ENCODE results near the gene PLOD3. TPM values are rescaled to one million over a fixed set of nuclear protein-coding genes. Genes with fewer than 3 reads are reported as not detected.

The PLOD3 gene
- total and polyA plus RNA-seq, 9 of the 15 experiments (the other 6 are each of a cell fraction or from before 2014, with no cell fraction given): 2.8 to 101 (median 30.9) TPM

GRCh38 chr7:101165075-101165957 lies 52.1 kb downstream of the PLOD3 start, which contains the start of gene VGF (continued):
- TF ChIP-seq, protein P1, sequence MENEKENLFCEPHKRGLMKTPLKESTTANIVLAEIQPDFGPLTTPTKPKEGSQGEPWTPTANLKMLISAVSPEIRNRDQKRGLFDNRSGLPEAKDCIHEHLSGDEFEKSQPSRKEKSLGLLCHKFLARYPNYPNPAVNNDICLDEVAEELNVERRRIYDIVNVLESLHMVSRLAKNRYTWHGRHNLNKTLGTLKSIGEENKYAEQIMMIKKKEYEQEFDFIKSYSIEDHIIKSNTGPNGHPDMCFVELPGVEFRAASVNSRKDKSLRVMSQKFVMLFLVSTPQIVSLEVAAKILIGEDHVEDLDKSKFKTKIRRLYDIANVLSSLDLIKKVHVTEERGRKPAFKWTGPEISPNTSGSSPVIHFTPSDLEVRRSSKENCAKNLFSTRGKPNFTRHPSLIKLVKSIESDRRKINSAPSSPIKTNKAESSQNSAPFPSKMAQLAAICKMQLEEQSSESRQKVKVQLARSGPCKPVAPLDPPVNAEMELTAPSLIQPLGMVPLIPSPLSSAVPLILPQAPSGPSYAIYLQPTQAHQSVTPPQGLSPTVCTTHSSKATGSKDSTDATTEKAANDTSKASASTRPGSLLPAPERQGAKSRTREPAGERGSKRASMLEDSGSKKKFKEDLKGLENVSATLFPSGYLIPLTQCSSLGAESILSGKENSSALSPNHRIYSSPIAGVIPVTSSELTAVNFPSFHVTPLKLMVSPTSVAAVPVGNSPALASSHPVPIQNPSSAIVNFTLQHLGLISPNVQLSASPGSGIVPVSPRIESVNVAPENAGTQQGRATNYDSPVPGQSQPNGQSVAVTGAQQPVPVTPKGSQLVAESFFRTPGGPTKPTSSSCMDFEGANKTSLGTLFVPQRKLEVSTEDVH (IDR thresholded peaks at IDR 0.05; ENCODE audit: low read depth, partially characterized antibody): peak; percentile 68
- no peak for TF ChIP-seq CSDE1 (IDR thresholded peaks at IDR 0.05)
- TF ChIP-seq SAP30 (IDR thresholded peaks at IDR 0.05; ENCODE audit: borderline replicate concordance, insufficient read depth, low read depth, low read length, poor library complexity, severe bottlenecking): peak; percentile 79
- peak; percentile 99 for TF ChIP-seq TFAP4 (CRISPR knock-in tag; IDR thresholded peaks at IDR 0.05; ENCODE audit: borderline replicate concordance)
- peak; percentile 86 to 98 for TF ChIP-seq MAZ (CRISPR knock-in tag; conservative IDR thresholded peaks at IDR 0.05 in 1 of 2, IDR thresholded peaks at IDR 0.05 in 1 of 2)
- no peak for TF ChIP-seq HOXB6 (CRISPR knock-in tag; IDR thresholded peaks at IDR 0.05; ENCODE audit: borderline replicate concordance)
- peak; percentile 89 for TF ChIP-seq ATF2 (CRISPR knock-in tag; IDR thresholded peaks at IDR 0.05)
- TF ChIP-seq, protein P2, sequence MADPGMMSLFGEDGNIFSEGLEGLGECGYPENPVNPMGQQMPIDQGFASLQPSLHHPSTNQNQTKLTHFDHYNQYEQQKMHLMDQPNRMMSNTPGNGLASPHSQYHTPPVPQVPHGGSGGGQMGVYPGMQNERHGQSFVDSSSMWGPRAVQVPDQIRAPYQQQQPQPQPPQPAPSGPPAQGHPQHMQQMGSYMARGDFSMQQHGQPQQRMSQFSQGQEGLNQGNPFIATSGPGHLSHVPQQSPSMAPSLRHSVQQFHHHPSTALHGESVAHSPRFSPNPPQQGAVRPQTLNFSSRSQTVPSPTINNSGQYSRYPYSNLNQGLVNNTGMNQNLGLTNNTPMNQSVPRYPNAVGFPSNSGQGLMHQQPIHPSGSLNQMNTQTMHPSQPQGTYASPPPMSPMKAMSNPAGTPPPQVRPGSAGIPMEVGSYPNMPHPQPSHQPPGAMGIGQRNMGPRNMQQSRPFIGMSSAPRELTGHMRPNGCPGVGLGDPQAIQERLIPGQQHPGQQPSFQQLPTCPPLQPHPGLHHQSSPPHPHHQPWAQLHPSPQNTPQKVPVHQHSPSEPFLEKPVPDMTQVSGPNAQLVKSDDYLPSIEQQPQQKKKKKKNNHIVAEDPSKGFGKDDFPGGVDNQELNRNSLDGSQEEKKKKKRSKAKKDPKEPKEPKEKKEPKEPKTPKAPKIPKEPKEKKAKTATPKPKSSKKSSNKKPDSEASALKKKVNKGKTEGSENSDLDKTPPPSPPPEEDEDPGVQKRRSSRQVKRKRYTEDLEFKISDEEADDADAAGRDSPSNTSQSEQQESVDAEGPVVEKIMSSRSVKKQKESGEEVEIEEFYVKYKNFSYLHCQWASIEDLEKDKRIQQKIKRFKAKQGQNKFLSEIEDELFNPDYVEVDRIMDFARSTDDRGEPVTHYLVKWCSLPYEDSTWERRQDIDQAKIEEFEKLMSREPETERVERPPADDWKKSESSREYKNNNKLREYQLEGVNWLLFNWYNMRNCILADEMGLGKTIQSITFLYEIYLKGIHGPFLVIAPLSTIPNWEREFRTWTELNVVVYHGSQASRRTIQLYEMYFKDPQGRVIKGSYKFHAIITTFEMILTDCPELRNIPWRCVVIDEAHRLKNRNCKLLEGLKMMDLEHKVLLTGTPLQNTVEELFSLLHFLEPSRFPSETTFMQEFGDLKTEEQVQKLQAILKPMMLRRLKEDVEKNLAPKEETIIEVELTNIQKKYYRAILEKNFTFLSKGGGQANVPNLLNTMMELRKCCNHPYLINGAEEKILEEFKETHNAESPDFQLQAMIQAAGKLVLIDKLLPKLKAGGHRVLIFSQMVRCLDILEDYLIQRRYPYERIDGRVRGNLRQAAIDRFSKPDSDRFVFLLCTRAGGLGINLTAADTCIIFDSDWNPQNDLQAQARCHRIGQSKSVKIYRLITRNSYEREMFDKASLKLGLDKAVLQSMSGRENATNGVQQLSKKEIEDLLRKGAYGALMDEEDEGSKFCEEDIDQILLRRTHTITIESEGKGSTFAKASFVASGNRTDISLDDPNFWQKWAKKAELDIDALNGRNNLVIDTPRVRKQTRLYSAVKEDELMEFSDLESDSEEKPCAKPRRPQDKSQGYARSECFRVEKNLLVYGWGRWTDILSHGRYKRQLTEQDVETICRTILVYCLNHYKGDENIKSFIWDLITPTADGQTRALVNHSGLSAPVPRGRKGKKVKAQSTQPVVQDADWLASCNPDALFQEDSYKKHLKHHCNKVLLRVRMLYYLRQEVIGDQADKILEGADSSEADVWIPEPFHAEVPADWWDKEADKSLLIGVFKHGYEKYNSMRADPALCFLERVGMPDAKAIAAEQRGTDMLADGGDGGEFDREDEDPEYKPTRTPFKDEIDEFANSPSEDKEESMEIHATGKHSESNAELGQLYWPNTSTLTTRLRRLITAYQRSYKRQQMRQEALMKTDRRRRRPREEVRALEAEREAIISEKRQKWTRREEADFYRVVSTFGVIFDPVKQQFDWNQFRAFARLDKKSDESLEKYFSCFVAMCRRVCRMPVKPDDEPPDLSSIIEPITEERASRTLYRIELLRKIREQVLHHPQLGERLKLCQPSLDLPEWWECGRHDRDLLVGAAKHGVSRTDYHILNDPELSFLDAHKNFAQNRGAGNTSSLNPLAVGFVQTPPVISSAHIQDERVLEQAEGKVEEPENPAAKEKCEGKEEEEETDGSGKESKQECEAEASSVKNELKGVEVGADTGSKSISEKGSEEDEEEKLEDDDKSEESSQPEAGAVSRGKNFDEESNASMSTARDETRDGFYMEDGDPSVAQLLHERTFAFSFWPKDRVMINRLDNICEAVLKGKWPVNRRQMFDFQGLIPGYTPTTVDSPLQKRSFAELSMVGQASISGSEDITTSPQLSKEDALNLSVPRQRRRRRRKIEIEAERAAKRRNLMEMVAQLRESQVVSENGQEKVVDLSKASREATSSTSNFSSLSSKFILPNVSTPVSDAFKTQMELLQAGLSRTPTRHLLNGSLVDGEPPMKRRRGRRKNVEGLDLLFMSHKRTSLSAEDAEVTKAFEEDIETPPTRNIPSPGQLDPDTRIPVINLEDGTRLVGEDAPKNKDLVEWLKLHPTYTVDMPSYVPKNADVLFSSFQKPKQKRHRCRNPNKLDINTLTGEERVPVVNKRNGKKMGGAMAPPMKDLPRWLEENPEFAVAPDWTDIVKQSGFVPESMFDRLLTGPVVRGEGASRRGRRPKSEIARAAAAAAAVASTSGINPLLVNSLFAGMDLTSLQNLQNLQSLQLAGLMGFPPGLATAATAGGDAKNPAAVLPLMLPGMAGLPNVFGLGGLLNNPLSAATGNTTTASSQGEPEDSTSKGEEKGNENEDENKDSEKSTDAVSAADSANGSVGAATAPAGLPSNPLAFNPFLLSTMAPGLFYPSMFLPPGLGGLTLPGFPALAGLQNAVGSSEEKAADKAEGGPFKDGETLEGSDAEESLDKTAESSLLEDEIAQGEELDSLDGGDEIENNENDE (IDR thresholded peaks at IDR 0.05; ENCODE audit: low read depth, low read length): no peak

Data from K562 (cell line).